Fibroblast of skin of abdomen (primary cell): ENCODE measurements around the gene EFNA4.

Experiments used
- DNase-seq: peaks from one replicate; pipeline ENCODE4 v3.0.0-alpha.2; 2013

Gene EFNA4

DNA sequence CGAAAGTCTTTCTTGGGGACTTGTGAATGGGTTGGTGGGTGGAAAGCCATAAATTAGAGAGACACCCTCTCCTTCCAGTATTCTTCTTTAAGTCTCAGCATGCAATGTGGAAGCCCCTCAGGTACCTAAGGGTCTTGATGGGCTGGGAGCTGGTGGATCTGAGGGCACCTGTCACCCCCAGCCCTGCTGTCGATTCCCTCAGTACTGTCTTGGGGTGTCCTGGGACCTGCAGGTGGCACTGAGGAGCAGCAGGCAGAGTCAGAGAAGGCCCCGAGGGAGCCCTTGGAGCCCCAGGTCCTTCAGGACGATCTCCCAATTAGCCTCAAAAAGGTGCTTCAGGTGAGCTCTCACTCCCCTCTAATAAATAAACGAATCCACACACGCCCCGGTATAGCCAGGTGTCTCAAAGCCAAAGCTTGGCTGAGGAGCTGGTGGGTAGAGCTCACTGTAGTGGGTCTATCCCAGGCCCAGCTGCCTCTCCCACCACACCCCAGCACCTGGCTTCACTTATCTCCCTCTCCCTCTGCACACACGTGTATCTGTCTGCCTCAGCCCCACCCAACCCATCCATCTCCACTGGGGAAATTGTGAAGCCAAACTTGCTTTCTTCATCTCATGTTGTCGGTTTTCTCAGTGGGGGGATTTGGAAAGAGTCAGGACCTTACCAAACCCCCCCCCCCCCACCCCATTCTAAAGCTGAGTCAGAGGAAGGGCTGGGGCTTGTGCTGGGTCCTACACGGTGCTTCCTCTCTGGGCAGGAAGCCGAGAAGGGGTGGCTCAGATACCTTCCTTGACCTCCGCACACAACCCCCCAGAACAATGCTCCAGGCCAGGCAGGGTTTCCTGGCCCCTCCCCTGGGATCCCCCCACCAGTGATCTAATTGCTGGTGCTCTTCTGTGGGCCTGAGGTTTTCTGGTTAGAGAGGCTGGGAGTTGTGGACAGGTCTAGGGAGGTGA, 10.8 kb upstream of the EFNA4 start:
- DNase-seq, result no peak

DNA sequence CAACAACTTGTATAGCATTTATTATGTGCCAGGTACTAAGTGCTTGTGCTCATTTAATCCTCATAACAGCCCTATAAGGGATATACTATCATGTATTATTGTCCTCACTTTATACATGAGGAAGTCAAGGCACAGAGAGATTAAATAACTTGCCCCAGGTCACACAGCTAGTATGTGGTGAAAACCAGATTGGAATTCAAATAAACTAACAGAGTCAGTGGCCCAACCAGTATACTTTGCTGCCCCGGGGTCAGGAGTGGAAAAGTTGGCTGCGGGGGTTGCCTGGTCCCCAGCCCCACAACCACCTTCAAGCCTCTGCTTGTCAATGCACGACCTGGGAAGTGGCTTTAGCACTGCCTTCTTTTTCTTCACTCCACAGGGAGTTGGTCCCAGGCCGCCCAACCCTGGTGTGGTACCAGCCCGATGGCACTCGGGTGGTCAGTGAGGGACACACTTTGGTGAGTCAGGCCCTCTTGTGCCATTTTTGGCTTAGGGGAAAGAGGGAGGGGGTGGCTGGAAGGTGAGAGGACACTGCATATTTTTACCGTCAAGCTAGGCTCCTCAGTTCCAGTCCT, 9.9 kb upstream of the EFNA4 start:
- no peak for DNase-seq

DNA sequence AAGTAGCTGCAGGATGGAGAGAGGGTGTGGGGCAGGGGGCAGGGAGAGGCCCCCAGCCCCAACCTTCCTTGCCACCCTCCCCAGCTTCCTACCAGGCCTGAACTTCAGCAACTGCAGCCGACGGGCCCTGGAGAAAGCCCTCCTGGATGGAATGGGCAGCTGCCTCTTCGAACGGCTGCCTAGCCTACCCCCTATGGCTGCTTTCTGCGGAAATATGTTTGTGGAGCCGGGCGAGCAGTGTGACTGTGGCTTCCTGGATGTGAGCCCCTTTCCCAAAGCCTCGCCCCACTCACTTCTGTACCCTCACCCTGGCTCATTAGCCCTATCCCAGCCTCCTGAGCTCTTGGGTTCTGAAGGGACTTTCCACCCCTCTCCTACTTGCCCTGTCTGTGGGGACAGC, 6.4 kb upstream of the EFNA4 start:
- DNase-seq, result no peak

DNA sequence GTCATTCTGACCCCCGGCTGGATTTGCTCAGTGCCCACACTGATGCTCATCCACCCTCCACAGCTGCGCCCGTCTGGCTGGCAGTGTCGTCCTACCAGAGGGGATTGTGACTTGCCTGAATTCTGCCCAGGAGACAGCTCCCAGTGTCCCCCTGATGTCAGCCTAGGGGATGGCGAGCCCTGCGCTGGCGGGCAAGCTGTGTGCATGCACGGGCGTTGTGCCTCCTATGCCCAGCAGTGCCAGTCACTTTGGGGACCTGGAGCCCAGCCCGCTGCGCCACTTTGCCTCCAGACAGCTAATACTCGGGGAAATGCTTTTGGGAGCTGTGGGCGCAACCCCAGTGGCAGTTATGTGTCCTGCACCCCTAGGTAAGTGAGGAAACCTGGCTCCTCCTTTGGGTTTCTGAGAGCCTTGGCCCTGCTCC, 5.7 kb upstream of the EFNA4 start:
- DNase-seq, result no peak

DNA sequence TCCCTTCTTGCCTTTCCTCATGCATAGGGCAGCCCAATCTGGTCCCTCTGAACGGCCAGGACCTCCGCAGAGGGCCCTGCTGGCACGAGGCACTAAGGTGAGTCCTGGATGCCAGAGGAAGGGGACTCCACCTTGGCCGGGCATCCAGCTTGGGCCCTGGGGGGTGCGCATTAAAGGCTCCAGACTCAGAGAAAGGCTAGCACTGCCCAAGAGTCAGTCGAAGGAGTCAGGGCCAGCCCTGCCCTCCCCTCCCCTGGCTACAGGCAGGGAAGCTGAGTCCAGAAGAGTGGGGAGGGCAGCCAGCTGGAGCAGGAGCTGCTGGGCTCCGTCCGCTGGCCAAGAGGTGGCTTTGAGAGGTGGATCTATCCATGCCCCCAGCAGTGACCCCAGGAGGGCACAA, 2.8 kb upstream of the EFNA4 start:
- no peak for DNase-seq

DNA sequence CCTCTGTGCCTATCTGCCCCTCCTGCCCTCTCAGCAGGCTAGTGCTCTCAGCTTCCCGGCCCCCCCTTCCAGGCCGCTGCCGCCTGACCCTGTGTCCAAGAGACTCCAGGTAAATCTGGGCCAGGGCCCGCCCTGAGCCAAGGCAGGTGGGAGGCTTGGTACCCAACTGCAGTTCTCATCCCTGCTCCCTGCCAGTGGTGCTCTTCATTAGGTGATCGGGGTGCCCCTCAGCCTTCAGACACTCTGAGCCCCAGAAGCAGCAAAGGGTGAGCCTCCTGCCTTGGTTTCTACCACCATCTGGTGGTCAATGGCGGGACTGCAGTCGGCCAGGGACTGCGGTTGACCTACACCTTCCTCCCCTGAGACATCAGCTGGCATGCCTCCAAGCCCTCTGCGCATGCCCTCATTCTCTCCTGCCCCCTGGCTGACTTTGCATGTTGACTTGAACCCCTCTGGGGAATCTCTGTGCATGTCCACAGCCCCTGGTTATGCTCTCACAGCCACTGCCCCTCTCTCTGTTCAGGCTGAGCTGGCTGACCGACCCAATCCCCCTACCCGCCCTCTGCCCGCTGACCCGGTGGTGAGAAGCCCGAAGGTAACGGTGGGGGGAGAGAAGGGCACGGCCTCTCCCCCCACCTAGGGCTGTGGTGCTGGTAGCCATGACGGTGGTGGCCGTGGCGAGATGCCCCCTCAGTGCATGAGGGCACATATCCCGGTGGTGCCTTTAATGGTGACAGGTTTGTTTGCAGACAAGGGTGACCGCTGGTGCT, 2.0 kb upstream of the EFNA4 start:
- peak; percentile 79 for DNase-seq

DNA sequence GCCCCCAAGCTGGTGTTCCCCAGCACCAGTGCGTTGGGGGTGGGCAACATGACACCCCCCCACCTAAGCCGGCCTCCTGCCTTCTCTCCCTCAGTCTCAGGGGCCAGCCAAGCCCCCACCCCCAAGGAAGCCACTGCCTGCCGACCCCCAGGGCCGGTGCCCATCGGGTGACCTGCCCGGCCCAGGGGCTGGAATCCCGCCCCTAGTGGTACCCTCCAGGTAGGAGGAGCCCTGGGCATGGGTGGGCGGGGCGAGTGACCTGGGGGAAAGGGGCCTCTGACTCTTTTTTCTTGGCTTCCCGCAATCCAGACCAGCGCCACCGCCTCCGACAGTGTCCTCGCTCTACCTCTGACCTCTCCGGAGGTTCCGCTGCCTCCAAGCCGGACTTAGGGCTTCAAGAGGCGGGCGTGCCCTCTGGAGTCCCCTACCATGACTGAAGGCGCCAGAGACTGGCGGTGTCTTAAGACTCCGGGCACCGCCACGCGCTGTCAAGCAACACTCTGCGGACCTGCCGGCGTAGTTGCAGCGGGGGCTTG, 1.3 kb upstream of the EFNA4 start:
- no peak for DNase-seq

DNA sequence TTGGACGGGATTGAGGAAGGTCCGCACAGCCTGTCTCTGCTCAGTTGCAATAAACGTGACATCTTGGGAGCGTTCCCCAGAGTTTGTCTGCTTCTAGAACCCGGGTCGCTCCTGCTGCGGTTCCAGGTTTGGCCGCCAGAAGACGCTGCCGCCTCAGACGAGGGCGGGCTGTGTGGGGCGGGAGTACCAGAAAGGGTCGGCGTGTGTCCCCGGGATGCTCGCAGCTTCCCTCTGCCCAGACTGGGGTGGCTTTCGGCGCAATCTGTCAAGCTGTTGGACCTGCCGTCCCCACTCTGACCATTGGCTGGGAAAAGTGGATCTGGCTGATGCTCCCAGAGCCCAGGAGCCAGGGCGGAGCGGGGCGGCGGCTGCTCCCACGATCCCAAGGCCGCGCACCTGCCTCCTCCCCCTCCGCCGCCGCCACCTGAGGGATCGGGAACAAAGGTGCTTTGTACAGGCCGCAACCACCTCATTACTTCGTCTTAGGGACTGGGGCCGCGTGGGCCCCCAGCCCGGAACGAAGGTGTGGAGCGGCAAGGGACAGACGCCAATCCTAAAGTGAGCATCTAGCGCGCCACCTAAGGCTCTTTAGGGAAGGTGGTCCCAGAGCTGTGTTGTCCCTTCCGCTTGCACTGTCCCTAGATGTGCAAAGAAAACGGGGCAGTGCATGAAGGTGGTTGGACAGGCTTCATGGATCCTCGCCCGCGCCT, 683 bp upstream of the EFNA4 start:
- peak; percentile 37 for DNase-seq

DNA sequence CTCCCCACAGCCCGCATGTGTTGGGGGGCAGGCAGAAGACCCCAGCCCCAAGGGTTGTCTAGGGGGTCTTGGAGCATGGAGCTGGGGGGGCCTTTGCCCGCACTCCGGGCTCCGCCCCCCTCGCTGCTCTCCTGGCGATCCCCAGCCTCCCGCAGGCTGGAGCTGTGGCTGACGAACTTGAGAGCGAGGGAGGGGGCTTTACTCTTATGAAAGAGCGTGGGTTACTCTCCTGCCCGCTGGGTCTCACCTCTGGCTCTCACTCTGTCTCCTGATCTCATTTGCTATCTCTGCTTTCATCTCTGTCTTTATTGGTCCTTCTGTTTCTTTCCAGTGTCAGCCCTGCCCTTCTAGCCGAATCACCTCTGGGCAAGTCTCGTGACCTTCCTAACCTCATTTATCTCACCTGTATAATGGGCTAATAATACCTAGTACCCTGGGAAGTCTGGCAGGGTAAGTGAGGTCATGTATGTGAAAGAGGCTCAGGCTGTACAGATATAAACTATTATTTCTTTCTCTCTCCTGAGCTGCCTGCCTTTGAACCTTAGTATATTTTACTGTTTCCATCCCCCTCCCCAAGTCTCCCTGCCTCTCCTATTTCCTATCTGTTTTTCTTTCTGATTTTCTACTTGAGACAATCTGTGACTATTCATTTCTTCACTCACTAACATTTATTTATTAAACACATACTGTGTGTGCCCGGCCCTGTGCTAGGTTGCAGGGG, 731 bp downstream of the EFNA4 start:
- DNase-seq, result no peak

DNA sequence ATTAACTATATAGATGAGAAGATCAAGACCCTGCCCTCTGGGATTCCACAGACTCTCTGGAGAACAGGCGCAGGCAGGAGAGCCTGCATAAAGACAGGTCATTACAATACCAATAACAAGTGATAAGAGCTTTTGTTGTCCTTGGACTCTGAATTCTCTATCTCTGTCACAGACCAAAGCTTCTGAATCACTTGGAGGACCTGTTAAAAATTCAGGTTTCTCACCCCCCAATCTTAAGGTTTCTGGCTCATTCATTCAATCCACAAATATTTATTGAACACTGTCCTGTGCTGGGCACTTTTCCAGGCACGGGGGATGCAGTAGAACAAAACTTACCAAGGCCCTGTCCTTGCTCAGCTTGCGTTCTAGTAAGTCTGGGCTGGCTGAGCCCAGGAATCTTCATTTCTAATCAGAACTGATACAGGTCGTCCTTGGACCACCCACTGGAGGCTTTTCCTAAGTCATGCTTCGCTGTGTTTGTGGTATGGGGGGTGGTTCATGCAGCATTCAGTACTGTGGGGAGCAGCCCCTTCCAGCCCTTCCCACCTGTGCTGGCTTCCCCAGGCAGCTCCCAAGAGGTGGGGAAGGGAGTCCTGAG, 1.4 kb downstream of the EFNA4 start:
- no peak for DNase-seq

DNA sequence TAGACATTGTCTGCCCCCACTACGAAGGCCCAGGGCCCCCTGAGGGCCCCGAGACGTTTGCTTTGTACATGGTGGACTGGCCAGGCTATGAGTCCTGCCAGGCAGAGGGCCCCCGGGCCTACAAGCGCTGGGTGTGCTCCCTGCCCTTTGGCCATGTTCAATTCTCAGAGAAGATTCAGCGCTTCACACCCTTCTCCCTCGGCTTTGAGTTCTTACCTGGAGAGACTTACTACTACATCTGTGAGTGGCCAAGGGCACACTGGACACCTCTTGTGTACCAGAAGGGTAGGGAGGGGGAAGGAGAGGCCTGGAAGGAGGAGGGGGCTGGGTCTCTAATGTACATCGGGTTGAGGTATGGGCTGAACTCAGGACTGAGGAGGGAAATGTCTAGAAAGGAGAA, 3.2 kb downstream of the EFNA4 start:
- no peak for DNase-seq

DNA sequence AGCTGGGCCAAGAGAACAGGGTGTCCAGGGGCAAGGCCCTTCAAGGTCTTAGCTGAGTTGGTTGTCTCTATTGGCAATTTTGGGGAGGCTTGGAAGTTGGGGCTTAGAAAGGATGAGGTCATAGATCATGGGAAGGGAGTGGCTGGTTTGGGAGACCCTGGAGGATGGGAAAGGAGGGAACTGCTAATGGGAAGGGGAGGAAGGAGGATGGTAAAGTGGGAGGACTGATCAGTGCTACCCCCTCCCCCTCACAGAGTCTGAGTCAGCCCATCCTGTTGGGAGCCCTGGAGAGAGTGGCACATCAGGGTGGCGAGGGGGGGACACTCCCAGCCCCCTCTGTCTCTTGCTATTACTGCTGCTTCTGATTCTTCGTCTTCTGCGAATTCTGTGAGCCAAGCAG, 5.1 kb downstream of the EFNA4 start:
- DNase-seq, result no peak

DNA sequence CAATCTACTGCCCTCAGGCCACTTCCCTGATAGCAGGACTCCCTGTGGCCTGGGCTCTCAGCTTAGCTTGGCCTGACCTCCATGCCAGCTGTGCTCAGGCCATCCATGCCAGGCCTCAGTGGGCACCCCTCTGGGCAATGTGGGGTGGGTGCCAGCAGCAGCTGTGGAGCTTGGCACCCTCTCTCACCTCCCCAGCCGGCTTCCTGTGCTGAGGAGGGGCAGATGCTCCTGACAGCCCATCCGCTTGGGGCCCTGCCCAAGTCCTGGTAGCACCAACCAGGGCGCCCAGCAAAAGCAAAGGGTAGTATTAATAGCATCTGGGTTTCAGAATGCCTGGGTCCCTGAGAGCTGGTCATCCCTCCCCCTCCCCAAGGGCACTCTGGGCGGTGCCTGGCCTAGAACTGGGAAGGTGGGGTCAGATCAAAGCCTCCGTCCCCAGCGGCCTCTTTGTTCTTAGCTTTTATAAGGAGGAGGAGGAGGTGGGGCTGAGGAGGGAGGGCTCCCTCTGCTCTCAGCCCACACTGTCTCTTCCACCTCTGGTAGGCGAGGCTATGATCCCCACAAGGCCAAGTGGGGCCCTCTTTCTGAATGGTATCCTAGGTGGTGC, 6.1 kb downstream of the EFNA4 start:
- DNase-seq, result no peak

DNA sequence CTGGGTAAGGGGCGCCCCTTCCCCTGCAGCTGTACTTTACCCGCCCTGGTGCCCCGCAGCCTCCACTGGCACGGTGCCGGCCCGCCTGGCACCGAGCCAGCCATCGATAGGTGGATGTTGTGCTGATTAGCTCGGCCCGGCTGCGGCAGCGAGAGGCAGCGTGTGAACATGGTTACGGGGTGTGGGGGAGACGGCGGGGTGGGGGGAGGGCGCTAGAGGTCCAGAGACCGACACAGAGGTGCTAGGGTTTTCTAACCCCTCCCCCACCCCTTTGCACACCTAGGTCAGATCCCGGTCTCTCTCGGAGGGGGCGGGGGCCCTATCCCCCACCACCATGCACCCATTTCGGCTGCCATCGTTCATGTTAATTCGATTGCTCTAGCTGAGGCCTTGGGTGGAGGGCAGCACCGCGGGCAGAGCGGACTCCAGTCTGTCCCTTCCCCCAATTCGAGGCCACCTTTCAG, 6.7 kb downstream of the EFNA4 start:
- DNase-seq, result no peak

DNA sequence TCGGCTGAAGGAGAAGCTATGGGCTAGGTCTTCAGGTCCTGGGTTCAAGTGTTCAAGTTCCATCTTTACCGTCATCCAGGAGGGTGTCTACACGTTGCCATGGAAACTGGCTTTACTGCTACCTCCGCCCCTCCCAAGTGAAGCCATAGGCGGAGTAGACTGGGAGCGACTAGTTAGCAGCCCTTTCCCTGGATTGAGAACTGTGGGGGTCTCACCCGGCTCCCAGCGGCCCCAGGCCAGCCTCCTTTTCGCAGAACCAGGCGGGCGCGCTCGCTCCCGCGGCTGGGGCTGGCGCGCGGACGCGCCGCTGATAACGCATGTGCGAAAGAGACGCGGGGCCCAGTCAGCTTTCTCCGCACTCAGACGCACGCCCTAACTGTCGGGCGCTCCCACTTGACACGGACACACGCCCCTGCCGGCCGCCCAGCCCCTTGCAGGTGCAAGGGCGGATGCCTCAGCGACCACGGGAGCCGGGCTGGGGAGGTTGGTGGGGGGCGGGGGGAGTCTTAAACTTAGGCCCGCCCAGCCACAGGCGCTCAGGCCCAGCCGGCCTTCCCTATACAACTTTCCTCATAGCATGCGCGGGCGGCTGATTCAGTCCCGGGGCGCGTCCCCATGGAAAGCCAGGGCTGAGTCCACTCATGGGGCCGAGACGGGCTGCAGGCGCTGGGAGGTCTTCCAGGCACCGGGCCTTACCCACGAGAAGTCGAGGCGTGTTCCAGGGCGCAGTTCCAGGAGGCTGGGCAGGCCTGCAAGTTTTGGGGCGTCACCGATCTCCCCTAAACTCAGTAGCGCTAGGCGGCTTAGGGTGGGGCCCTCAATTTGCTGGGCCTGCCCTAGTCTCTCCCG, 7.4 kb downstream of the EFNA4 start:
- DNase-seq, result peak; percentile 62

DNA sequence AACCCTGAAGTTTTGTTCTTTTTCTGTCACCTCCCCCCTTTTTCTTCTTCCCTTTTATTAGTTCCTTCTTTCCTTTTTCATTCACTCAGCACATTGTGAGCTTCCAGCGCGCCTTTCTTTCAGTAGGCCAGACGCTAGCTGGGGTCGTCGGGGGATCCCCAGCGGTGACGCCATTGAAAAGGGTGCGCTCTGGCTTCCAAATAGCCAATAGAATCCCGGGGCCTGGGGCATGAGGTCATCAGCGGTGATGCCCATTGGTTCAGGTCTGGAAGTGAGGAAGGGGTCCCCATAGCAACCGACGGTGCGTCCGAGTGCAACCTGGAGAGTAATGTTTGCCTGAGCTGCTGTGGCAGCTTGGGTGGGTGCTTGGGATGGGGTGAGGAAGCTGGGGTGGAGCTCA, 8.2 kb downstream of the EFNA4 start:
- DNase-seq, result no peak

DNA sequence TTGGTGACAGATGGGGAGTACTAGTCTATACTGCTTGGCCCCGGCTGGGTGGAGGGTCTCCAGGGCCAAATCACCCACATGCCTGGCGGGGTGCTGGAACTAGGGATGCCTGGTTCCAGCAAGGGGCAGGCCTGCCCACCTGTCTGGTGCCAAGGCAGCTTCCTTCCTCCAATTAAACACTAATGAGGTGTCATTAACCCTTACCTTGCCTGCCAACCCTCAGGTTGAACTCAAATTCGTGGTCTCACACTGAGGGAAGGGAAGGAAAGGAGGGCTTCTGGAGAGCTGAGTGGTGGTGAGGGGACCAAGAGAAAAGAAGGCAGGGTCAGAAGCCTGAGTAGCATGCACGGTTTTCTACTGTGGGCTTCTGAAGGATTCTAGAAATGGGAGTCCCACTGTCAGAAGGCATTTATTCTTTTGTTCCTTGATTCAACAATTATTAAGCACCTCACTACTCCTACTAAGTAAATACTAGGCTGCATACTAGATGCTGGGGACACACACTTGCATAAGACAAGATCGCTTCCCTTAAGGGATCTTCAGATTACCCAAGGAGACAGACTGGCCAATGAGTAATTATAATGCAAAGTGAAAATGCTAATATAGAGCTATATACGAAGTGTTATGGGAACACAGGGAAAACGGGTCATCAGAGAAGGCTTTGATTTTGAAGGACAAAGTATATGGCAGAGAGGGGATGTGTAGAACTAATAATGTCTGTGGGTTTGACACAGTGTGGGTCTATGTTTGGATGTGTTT, 9.2 kb downstream of the EFNA4 start:
- no peak for DNase-seq

DNA sequence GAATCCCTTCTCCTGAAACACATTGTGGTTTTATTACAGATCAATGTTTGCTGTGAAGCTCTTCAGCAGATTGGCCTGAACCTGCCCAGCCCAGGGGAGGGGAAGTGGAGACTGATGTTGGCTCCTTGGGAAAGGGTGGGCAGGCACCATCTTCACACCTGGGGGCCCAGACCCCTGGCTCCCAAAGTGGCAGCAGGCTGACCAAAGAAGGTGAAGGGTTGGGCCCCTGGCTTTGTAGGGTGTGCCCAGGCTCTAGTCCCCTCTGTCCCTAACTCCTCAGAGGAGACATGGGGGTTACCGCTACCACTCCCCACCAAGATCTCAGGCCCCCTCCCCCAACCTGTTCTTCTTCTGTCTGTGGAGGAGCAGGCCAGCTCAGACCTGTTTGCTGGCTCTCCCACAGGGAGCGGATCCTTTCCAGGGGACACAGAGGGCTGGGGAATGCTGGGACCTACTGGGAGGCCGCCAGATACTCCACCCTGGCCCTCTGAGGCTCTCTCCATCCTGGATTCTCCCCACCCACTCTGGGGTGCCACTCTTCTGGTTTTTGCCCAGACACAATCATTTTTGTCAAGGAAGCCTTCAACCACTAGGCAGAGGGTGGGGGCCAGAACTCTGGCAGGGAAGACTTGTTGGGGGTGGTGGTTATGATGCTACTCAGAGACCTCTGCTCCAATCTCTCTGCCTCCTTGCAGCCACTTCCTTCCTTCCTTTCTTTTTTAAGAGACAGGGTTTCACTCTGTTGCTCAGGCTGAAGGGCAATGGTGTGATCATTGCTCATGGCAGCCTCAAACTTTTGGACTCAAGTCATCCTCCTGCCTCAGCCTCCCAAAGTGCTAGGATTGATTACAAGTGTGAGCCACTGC, 10.1 kb downstream of the EFNA4 start:
- DNase-seq, result no peak
